Lower leg skin (tissue), 3 donors: ENCODE data around the gene C1orf21.

ENCODE experiments used
- CTCF ChIP-seq, 3 donors: fragments of 450-650 bp; IDR thresholded peaks; one replicate each; pipeline ENCODE4 v1.5.1; 2016; ENCODE audit warnings: antibody characterized with exemption in 3 of 3, mild to moderate bottlenecking in 3 of 3, moderate library complexity in 2 of 3
- POLR2A ChIP-seq, 2 donors: fragments of 450-650 bp; IDR thresholded peaks; one replicate each; pipeline ENCODE4 v1.6.1; 2016 to 2017; ENCODE audit warnings: antibody characterized with exemption in 2 of 2, mild to moderate bottlenecking in 1 of 2, moderate library complexity in 1 of 2

DNA sequence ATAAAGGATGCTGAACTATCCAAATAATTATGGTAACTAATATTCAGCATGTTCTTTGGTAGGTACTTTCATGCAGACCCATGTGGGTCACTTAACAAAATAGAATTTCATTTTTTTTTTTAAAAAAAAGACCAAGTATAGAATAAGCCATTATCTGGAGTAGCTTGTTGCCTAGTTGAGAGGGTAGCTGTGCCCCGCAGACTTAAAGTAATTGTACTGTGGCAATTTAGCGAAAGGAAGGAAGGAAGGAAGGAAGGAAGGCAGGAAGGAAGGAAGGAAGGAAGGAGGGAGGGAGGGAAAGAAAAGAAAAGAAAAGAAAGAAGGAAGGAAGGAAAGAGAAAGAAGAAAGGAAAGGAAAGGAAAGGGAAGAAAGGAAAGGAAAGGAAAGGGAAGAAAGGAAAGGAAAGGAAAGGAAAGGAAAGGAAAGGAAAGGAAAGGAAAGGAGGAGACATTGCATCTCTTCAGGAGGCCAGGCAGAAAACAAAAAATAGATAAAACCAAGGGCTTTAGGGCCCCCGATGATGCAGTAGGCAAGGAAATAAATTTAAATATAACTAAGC lies 35.3 kb upstream of the C1orf21 start:
- TF ChIP-seq CTCF (IDR thresholded peaks at IDR 0.05) (no peak), POLR2A (IDR thresholded peaks at IDR 0.05) (no peak)
